NCI-H2196 treated with DMSO at 0.1 percent for 48 hours (cell line): ENCODE results near the gene ACOX2.
"Not testable (repeated sequence)": the region's sequence is repeated elsewhere in the genome, so short reads cannot be mapped to it uniquely, and the experiment has no call there.

Experiments used
- DNase-seq: peaks from one replicate; lab custom pipeline; 2025; ENCODE audit not compliant: unreplicated experiment; lab: John Stamatoyannopoulos, UW

Gene ACOX2

DNA sequence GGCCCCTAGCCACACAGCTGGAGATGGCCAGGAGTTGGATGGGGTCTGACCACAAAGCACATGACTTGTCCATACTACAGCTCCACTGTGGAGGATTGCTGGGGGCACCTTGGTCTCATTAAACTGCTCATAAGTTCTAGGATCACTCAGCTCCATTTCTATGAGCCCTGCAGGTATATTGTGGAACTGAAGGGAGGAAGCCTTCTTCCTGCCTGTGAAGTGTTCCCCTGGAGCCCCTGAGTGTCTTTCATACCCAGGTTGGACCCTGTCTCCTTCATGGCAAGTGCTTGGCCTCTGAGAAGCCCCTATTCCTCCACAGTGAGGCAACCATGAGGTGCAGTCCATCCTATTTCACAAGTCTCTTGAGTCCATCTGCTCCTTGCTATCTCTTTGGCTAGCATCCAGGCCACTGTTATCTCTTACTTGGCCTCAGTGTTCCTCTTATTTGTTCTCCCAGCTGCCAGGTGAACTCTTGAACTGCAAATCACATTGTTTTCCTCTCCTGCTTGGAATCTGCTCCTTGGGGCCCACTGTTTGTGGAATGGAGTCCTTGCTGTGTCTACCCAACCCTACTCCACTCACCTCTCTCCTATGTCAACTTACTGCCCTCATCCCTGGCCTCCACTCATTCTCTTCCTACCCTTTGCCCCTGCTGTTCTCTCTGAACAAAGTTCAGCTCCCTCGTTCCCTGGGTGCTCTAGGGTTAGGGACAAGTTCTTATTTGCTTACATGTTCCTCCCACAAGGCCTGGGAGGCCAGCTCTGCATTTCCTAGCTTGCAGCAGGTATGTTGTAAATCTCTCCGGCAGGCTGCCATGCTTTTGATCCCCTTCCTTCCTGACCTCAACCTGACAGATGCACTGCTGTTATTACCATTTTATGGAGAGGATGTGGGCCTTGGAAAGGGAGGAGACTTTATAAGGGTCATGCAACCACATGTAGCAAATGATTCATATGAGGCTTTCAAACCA lies 1.2 kb downstream of the ACOX2 start:
- no peak for DNase-seq

DNA sequence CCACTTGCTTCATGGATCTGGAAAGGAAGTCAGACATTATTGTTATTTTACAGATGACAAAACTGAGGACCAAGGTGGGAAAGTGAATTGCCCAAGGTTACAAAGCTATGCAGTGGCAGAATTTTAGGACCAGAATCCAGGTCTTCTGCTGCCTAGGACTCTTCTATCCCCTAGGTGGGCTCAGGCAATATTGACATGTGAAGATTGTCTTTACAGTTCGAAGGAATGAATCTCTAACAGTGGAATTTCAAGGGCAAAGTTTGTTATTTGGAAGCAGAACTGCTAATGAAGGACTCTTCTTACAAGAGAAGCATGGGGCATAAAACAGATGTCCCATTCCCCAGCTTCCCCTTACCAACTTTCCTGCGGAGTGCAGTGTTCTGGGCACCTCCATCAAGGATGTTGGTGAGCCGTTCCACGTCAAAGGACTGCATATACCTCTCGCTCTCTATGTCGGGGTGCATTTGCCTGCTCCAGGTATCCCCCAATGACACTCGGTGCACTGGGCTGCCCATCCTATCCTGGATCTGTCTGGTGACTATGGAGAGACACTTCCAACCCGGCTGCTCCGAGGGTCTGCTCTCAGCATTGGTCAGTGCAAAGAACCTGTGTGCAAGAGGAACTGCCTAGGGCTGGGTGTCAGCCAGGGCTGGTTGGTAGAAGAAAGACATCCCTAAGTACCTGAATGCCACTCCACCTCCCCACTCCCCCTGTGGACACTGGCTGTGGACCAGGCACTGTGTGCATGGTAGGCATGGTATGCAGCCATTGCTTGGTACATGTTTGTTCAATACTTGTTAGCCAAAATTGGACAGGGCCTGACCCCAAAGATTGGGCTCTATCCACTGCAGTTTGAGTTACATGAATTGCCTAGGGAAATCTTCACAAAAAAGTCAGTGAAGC lies 2.1 kb downstream of the ACOX2 start:
- no peak for DNase-seq

GRCh38 chr3:58532794-58533220 lies 4.2 kb downstream of the ACOX2 start:
- no peak for DNase-seq

- no peak for DNase-seq
Measured at GRCh38 chr3:58531956-58532355, 5.0 kb downstream of the ACOX2 start.

DNA sequence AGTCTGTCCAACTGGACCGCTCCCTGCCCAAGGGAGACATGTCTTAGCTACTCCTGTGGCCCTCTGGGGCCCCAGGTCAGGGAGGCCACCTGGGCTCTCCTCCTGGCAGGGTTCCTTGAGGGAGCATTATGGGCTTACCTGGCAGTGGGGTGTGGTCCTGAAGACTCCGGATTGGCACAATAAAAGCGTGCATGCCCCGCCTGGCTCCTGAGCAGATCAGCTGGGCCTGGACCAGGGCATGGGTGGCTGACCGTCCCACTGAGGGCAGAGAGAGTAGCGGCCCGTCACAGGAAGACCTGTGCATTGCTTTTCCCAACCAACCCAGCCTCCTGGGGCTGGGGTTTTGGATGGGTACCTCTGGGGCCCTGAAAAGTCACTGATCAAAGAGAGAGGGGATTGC lies 5.4 kb downstream of the ACOX2 start:
- DNase-seq = no peak

GRCh38 chr3:58530354-58530865 lies 6.6 kb downstream of the ACOX2 start:
- DNase-seq = no peak

DNA sequence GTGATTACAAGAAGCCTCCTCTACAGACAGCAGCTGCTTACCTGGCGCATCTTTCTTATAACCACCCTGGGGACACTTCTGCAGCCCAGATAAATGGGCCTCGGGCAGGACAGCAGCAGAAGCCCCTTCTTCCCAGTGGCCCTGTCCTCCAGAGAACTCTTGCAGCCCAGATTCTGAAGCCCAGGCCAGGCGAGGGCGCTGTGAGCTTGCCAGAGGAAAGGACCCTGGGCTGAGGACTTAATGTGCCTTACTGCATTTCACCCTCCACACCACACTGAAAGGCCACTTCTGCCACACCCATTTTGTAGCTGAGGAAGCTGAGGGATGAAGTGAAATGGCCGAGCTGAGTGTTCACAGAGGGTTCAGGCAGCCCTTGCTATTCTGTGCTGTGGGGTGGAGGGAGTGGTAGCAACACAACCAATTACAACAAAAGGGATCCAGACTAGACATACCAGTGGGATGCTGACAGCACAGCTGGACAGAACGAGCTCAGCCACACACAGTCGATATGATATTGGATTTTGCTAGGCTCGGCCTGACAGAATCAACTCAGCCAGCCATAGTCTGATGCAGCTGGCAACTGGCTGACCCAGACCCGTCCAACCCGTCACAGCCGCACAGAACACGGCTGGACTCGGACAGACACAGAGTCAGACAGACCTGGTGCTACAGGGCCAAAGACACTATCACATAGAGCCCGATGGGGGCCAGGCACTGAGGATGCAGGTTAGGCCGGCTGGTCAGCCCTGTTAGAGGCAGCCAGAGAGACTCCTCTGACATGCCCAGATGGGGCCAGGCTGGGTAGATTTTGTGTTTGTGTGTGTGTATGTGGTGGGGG lies 7.3 kb downstream of the ACOX2 start:
- DNase-seq = no peak

GRCh38 chr3:58528629-58529028 lies 8.4 kb downstream of the ACOX2 start:
- no peak for DNase-seq

GRCh38 chr3:58527440-58527839 lies 9.6 kb downstream of the ACOX2 start:
- DNase-seq = not testable (repeated sequence)

- no peak for DNase-seq
Measured at GRCh38 chr3:58526515-58526957, 10.5 kb downstream of the ACOX2 start.

- no peak for DNase-seq
Measured at GRCh38 chr3:58524326-58524888, 12.6 kb downstream of the ACOX2 start.

DNA sequence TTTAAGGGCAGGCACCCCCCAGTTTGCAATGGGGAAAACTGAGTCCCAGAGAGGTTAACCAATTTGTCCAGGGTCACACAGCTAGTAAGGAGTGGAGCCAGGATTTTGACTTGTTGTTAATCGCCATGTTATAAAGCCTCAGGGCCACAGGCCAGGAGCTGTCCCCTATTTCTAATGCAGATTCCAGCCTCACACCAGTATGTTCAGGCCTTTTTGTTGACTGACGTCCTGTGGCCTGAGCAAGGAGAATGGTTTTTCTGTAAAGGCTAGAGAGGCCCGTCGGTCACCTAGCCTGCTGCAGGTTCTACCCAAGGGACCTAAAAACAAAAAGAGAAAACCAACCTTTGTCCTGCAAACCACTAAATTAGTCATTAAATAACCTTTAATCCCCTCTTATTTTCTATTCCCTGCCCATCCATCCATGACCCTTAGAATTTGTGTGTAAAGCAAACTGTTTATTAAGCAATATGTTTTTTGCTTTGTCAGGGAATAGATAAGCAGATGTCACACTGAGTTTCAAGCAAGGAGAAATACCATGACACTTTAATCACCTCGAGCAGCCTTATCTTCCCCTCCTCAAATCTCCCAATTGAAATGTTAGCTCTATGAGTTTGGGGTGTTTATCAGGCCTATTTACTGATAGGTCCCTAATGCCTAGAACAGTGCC lies 14.1 kb downstream of the ACOX2 start:
- DNase-seq = no peak

- DNase-seq = no peak
Measured at GRCh38 chr3:58521917-58522631, 14.9 kb downstream of the ACOX2 start.

- no peak for DNase-seq
Measured at GRCh38 chr3:58521336-58521670, 15.7 kb downstream of the ACOX2 start.

DNA sequence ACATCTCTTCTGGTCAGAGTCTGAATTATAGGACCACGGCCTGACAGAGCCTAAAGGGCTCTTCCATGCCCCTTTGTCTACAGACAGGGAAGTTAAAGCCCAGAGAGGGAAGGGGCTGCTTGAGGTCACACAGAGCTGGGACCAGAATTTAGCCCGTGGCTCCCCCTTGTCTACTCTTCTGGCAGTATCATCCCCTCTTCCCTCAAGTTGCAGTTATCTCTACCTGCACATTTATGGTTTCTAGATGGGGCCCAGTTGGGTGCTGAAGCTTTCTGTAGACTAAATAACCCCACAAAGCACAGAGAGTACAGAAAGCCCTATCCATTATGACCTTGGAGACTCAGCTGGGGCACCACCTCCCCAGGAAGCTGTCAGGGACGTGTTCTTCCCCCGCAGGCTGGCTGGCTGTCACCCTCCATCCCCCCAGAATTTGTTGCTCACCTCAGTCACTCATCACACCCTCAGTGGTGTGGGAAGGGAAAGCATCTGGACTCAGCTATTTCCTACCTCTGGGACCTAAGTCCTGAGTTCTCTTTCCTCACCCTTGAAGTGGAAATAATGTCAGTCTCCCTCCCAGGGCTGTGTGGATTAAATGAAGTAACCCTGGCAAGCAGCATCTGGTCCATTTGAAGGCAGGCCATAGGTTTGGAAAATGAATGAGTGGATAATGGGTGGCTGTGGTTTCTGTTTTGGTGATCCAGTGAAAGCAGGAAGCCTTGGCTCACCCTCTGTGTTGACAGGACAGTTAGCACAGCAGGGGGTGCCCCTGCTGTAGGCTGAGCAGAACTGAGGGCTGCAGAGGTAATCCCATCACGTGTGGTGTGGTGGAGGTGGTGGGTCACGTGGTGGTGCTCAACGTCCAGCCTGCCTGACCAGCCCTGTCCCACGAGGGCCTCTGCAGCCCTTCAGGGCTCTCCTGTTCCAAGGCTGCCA lies 16.3 kb downstream of the ACOX2 start:
- no peak for DNase-seq

- DNase-seq = no peak
Measured at GRCh38 chr3:58519668-58520402, 17.2 kb downstream of the ACOX2 start.

GRCh38 chr3:58518291-58518789 lies 18.6 kb downstream of the ACOX2 start:
- no peak for DNase-seq
